Loucy (cell line): Measurements from ENCODE around the gene TRIM74.
"Not testable (repeated sequence)": the region's sequence is repeated elsewhere in the genome, so short reads cannot be mapped to it uniquely, and the experiment has no call there.

Experiments
- CTCF ChIP-seq: fragments of 200-600 bp; sonication (generic); conservative IDR thresholded peaks from 2 replicates; pipeline ENCODE4 v1.5.1; 2014; ENCODE audit warnings: mild to moderate bottlenecking, antibody characterized with exemption, low read length
- EZH2phosphoT487 ChIP-seq: fragments of 200-600 bp; IDR thresholded peaks from 2 replicates; pipeline ENCODE4 v1.6.1; 2018; ENCODE audit warnings: antibody characterized with exemption, mild to moderate bottlenecking, moderate library complexity, borderline replicate concordance

- not testable (repeated sequence) for TF ChIP-seq CTCF, EZH2phosphoT487
Observed at GRCh38 chr7:72982084-72982483, 12.8 kb upstream of the TRIM74 start.
